ENCODE data around the gene PDLIM1.

Gene PDLIM1

DNA sequence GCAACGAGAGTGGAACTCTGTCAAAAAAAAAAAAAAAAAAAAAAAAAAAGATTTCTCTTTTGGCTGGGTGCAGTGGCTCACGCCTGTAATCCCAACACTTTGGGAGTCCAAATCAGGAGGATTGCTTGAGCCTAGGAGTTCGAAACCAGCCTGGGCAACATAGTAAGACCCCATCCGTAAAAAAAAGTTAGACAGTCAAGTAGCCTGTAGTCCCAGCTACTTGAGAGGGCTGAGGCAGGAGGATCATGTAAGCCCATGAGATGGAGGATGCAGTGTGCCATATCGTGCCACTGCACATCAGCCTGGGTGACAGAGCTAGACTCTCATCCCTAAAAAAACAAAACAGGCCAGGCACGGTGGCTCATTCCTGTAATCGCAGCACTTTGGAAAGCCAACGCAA lies 25.2 kb downstream of the PDLIM1 start:
- Histone ChIP-seq H3K36me3 (ENCODE audit: control insufficient read depth, insufficient read depth, low read length) (peaks cover 42% of the 10 kb centered on the region), H3K4me3 (replicated peaks; ENCODE audit: low read depth, low read length) (no peak overlapping the region), H3K27me3 (replicated peaks; ENCODE audit: control insufficient read depth, insufficient read depth, low read length) (no peaks in the 10 kb centered on the region)
- no peak for DNase-seq (ENCODE audit: extremely low read depth, insufficient read length)
- TF ChIP-seq, protein P1, sequence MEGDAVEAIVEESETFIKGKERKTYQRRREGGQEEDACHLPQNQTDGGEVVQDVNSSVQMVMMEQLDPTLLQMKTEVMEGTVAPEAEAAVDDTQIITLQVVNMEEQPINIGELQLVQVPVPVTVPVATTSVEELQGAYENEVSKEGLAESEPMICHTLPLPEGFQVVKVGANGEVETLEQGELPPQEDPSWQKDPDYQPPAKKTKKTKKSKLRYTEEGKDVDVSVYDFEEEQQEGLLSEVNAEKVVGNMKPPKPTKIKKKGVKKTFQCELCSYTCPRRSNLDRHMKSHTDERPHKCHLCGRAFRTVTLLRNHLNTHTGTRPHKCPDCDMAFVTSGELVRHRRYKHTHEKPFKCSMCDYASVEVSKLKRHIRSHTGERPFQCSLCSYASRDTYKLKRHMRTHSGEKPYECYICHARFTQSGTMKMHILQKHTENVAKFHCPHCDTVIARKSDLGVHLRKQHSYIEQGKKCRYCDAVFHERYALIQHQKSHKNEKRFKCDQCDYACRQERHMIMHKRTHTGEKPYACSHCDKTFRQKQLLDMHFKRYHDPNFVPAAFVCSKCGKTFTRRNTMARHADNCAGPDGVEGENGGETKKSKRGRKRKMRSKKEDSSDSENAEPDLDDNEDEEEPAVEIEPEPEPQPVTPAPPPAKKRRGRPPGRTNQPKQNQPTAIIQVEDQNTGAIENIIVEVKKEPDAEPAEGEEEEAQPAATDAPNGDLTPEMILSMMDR (IDR thresholded peaks at IDR 0.05; ENCODE audit: insufficient read depth, low read length, poor library complexity, severe bottlenecking), result no peak

DNA sequence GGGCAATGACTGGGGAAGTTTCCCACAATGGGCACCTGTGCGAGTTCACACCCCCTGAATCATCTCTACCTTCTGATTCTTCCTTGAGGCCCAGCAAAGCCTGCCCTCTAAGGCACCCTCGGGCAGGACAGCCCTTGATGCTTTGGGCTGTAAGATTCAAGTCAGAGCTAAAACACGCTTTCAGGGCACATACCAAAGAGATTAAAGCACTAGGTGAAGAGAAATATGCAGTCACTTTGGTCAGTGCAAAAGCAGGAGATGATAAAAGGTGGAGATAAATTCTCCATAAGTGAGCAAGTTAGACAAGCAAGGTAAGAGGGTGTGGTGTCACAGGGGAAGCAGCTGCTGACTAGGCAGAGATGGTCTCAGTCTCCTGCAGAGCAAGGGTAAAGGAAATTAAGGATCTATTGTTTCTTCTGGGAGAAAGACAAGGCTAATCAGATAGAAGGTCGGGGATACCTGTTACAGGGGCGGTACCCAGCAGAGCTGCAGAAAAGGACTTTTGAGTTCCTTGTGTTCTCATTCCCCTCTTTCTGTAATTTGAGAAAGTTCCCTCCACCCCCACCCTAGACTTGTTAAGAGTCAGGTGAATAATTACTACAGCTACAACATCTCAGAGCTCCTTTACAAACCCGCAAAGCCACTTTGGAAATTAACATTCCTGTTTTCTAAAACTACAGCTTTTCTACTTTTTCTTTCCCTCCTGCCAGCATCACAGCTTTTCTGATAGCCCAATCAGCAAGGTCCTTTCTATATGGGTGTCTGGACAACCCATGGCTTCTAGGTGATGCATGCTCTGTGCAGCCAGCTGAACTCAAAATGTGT lies 26.4 kb downstream of the PDLIM1 start:
- Histone ChIP-seq H3K36me3 (ENCODE audit: control insufficient read depth, insufficient read depth, low read length) (peaks cover 42% of the 10 kb centered on the region), H3K27me3 (replicated peaks; ENCODE audit: control insufficient read depth, insufficient read depth, low read length) (no peaks in the 10 kb centered on the region)

DNA sequence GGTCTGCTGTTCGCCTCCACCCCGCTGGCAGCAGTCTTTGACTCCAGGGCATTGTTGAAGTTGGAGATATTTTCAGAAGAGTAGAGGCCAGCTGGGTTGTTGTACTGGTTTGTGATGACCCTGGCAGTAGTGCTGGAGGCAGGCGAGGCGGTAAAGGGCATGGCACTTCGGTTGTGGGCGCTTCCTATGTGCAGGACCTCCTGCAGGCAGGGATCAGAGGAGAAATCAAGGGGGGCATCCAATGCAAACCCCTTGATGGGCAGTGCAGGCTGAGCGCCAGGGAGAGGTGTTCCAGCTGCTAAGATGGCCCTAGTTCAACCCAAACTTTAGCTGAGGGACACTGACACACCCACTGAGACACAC lies 27.0 kb downstream of the PDLIM1 start:
- Histone ChIP-seq H3K36me3 (ENCODE audit: control insufficient read depth, insufficient read depth, low read length) (peaks cover 41% of the 10 kb centered on the region), H3K27me3 (replicated peaks; ENCODE audit: control insufficient read depth, insufficient read depth, low read length) (no peaks in the 10 kb centered on the region), H3K4me3 (replicated peaks; ENCODE audit: low read depth, low read length) (no peak overlapping the region)
- no peak for DNase-seq (ENCODE audit: extremely low read depth, insufficient read length)
- TF ChIP-seq, protein P1 (IDR thresholded peaks at IDR 0.05; ENCODE audit: insufficient read depth, low read length, poor library complexity, severe bottlenecking), result no peak

More for the DNA sequence above, 26.4 kb downstream of the PDLIM1 start:
- H3K4me3 ChIP-seq (replicated peaks; ENCODE audit: low read depth, low read length), result no peak overlapping the region
- DNase-seq (ENCODE audit: extremely low read depth, insufficient read length), result no peak
- TF ChIP-seq, protein P1 (IDR thresholded peaks at IDR 0.05; ENCODE audit: insufficient read depth, low read length, poor library complexity, severe bottlenecking), result no peak

DNA sequence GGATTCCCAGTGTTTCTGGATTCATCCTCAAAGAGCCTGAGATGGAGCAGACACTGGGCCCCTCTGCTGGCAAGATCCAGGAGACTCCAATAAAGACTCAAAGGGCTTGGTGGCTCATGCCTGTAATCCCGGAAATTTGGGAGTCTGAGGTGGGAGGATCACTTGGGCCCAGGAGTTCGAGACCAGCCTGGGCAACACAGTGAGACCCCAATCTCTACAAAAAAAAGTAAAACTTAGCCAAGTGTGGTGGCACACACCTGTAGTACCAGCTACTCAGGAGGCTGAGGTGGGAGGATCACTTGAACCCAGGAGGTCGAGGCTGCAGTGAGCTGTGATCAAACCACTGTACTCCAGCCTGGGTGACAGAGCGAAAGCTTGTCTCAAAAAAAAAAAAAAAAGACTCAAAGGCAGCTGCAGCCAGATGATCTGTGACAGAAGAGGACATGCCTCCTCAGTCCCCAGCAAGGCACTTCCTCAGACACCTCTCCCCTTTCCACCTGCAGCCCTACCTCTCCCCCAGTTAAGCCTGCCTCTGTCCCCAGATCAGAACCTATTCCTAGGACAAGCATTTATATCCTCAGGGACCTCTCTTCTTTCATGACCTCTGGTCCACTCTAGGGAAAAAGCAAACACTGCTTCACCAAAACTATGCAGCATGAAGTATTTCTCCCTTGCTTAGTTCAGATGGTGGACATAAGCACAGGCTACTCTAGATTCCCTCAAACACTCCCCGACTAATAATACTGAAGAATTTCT lies 27.9 kb downstream of the PDLIM1 start:
- DNase-seq (ENCODE audit: extremely low read depth, insufficient read length), result no peak
- TF ChIP-seq, protein P1 (IDR thresholded peaks at IDR 0.05; ENCODE audit: insufficient read depth, low read length, poor library complexity, severe bottlenecking), result no peak
- Histone ChIP-seq H3K27me3 (replicated peaks; ENCODE audit: control insufficient read depth, insufficient read depth, low read length) (no peaks in the 10 kb centered on the region), H3K36me3 (ENCODE audit: control insufficient read depth, insufficient read depth, low read length) (peaks cover 37% of the 10 kb centered on the region), H3K4me3 (replicated peaks; ENCODE audit: low read depth, low read length) (no peak overlapping the region)

DNA sequence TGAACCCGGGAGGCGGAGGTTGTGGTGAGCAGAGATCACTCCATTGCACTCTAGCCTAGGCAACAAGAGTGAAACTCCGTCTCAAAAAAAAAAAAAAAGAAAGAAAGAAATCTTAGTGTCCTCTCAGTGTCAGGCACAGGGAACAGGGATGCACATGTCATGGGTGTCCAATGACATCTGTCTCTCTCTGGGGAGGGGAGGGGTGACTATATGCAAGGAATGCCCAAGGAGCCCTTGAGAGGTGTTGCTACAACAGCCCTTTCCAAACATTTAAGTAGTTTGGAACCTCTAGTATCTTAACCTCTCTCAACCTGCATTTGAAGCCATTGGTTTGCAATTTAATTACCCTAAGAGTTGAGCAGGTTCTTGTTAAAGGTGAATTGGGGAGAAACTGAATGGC lies 28.9 kb downstream of the PDLIM1 start:
- Histone ChIP-seq H3K4me3 (replicated peaks; ENCODE audit: low read depth, low read length) (no peak overlapping the region), H3K36me3 (ENCODE audit: control insufficient read depth, insufficient read depth, low read length) (peaks cover 39% of the 10 kb centered on the region), H3K27me3 (replicated peaks; ENCODE audit: control insufficient read depth, insufficient read depth, low read length) (no peaks in the 10 kb centered on the region)
- no peak for DNase-seq (ENCODE audit: extremely low read depth, insufficient read length)
- TF ChIP-seq, protein P1 (IDR thresholded peaks at IDR 0.05; ENCODE audit: insufficient read depth, low read length, poor library complexity, severe bottlenecking), result no peak
